Ramos (cell line): ENCODE results near the gene TRPV6.

Experiments
- in situ Hi-C: fragments of 300-500 bp; cut with MboI; formaldehyde crosslinking; loops from one replicate; pipeline ENCODE4 v1.14.3; 2022; ENCODE audit warnings: low sequenced_read_pairs; ENCODE audit not compliant: unreplicated experiment

TRPV6 gene

DNA sequence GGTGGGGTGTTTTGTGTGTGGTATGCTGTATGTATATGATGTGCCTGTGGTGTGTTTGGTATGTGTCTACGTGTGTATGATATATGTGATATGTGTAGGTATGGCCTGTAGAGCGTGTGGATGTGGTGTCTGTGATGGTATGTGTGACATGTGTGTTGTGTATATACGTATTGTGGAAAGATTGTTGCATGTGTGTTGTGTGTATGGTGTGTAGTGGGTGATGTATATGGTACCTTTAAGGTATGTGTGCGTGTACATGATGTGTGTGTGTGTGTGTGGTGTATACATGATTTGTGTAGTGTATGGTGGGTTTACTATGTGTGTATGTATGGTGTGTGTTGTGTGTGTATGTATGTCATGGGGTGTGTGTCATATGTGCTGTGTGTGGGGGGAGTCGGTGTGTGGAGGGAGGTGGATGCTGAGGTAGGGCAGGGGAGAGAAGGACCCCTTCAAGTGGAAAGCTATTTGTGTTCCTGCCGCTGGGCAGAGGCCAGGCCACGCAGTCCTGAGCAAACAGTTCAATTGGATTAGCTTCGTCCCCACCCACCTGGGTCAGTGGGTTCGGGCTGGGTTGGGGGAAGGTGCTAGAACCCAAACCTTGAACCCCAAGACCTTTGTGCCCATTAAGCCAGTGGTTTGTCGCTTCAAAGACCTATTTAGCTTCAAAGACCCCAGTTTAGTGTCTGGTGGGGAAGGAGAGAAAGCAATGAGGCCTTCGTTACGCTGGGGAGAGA lies 1.9 kb upstream of the TRPV6 start:
- in situ Hi-C loops = no loop called here

- in situ Hi-C loops = no loop called here
Measured at GRCh38 chr7:142886866-142887265, 1.3 kb upstream of the TRPV6 start.

DNA sequence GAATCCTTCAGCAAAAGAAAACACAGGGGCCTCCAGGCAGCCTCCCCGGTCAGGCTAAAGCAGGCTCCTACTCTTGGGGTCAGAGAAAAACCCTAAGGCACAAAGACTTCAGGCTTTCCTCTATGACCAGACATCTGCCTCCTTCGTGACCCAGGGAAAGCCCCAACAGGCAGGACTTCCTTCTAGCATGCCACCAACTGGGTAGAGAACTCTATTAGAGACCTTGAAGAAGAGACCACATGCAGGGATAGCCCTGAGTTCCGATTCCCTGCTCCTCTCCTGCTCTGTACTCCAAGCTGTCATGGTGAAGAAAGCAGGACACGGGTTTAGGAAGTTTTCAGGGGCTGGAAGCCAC lies 1.3 kb downstream of the TRPV6 start:
- in situ Hi-C loops = no loop called here

DNA sequence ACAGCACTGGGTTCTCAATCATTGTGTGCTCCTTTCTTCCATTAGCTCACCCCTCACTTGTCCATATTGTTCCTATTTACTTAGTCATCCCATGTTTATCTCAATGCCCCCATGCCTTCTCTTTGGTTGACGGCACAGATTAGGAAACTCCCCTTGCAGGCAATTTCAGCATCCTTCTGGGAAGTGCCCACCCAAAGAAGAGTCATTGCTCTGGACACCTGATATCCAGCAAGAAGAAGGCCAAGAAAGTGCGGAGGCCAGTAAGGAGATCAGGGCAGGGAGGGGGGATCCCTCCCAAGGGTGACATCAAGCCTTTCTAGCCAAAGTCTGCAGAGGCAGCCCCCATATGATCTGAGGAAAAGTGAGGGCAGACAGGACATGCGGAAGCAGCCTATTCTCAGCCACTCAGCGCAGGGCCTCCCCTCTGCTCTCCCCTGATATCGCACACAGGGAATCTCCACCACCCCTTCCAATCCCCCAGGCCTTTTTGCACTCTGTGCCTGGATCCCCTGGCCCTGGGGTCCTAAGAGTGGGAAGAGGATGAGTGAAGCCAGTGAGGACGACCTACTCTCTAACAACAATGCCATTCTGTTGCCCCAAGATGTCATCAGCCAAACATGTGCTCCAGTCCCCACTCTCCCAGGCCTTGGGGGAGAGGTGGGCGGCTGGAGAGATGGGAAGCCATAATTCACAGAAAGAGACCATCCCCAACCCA lies 1.8 kb downstream of the TRPV6 start:
- in situ Hi-C loops = no loop called here

- in situ Hi-C loops = no loop called here
Measured at GRCh38 chr7:142883145-142883544, 2.4 kb downstream of the TRPV6 start.

DNA sequence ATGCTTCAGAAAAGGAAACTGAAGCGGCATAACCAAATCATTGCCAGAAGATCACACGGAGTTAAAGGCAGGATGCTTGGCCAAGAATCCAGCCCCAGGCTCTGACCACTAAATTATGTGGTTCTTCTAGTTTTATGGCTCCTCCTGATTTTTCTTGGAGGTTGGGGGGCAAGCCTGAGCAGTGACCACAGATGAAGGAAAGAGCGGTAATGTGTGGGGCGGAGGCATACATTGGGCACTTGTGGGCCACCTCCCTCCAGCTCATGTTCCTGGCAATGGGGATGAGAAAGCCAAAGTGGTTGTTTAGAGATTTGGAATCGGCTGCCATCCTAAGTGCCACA lies 3.2 kb downstream of the TRPV6 start:
- in situ Hi-C loops = no loop called here

DNA sequence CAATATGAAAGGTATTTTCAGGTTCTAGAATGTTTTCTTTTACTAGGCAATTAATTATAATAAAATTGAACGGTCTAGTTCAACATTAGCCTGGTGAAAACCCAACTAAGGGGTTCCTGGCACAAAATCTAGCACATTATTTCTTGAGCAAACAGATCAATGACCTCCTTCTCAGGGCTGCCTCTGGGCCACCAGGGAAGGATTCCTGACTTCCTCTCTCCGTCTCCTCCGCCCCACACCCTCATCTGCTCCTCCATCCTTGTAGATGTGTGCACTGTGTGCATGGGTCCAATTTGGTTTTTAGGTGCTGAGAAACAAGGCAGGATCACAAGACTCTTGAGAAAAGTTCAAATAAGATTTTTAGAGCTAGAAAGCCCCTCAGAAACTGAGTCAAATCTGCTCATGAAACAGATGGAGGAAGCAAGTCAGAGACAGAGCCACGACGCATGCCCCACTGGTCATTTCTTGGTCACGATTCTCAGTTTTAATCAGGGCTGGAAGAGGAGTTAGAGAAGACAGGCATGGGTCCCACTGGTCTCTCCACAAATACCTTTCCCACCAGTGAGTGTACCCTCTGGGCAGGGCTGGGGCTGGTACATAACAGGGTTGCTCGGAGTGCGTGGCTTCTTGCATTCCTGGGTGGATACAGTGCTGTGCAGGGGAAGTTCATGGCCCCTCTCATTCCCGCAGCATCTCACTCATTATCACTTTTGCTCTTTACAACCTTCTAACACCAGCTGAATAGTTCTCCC lies 3.8 kb downstream of the TRPV6 start:
- in situ Hi-C loops = no loop called here

GRCh38 chr7:142880876-142881505 lies 4.6 kb downstream of the TRPV6 start:
- in situ Hi-C loops = no loop called here

DNA sequence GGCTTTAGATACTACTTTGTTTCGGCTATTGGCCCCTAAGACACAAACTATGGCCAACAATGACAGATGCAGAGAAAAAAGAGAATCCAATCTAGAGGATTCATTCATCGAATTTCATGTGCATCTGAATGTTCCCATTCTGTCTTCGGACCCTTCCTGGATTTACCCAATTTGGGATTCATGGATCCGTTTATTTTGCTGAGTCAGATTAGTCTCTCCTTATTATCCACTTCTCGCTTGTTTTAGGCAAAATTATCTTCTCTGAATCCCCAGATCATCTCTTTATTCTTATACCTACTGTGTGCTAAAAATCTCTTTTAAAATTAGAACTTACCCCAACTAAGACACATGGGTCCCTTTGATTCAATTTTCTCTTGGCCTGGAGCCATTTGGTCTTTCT lies 6.5 kb downstream of the TRPV6 start:
- in situ Hi-C loops = loop anchor here (10.0 kb wide), 1 partner anchor 336 kb away; no protein-coding TSS in a partner anchor

GRCh38 chr7:142878315-142878714 lies 7.2 kb downstream of the TRPV6 start:
- in situ Hi-C loops = loop anchor here (10.0 kb wide), 1 partner anchor 336 kb away; no protein-coding TSS in a partner anchor

DNA sequence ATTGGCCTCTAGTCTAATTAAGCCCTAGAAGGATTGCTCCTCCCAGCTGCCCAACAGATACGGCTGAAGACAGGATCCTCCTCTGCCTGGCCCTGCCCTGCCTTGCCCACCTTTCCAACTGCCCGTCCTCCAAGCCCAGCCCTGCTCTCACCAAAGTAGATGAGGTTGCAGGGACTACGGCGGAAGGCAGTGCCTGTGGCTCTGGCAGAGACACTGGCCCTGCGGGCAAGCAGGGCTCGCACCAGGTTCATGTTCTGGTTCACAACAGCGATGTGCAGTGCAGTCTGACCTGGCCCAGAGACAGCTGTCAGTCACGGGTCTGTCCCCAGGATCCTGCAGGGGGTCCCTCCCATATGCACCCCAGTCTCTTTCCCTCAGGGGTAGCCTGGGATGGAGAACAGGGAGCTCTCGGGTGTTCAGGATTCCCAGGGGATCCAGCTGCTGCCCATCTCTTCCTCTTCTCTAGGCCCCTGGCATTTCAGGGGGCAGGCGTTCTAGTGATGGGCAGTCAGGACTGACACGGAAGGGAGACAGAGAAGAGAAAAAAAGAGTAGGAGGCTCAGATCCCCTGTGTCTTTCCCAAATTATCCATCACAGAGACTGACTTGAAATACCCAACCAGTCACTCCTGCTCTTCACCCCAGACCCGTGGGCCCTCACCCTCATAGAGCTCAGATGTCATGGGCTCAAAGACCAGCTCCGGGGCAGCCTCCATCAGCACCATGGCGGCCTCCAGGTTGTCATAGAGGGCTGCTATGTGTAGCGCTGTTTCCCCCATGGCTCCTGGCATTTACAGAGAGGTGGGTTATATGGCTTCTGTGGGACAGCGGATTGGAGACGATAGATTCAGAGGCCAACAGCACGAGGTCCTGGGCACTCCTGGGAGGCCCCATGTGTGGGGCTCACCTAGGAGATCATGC lies 8.3 kb downstream of the TRPV6 start:
- in situ Hi-C loops = loop anchor here (10.0 kb wide), 1 partner anchor 338 kb away; no protein-coding TSS in a partner anchor

- in situ Hi-C loops = loop anchor here (10.0 kb wide), 1 partner anchor 338 kb away; no protein-coding TSS in a partner anchor
Measured at GRCh38 chr7:142876236-142876960, 9.1 kb downstream of the TRPV6 start.

DNA sequence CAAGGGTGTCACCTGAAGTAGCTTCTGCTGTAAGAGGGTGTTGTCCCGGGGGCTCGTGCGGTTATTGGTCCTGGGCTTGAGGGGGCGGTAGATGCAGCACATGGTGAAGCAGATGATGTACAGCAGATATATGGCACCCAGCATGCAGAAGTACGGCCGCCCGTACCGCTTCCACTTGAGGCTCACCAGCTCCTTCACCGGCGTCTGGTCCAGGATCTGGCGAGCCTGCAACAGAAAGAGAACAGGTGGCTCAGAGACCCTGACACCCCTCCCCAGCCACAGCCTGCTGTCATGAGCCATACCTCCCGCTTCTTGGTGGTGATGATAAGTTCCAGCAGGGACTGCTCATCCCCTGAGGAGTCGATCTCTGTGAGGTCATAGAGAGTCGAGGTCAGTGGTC lies 10.1 kb downstream of the TRPV6 start:
- in situ Hi-C loops = loop anchor here (10.0 kb wide), 1 partner anchor 339 kb away; no protein-coding TSS in a partner anchor

- in situ Hi-C loops = loop anchor here (10.0 kb wide), 1 partner anchor 340 kb away; no protein-coding TSS in a partner anchor
Measured at GRCh38 chr7:142874837-142875236, 10.7 kb downstream of the TRPV6 start.

- in situ Hi-C loops = loop anchor here (10.0 kb wide), 1 partner anchor 340 kb away; no protein-coding TSS in a partner anchor
Measured at GRCh38 chr7:142874409-142874808, 11.1 kb downstream of the TRPV6 start.

- in situ Hi-C loops = loop anchor here (10.0 kb wide), 1 partner anchor 341 kb away; no protein-coding TSS in a partner anchor
Measured at GRCh38 chr7:142873871-142874270, 11.7 kb downstream of the TRPV6 start.

- in situ Hi-C loops = loop anchor here (10.0 kb wide), 1 partner anchor 341 kb away; no protein-coding TSS in a partner anchor
Measured at GRCh38 chr7:142873281-142873784, 12.2 kb downstream of the TRPV6 start.

DNA sequence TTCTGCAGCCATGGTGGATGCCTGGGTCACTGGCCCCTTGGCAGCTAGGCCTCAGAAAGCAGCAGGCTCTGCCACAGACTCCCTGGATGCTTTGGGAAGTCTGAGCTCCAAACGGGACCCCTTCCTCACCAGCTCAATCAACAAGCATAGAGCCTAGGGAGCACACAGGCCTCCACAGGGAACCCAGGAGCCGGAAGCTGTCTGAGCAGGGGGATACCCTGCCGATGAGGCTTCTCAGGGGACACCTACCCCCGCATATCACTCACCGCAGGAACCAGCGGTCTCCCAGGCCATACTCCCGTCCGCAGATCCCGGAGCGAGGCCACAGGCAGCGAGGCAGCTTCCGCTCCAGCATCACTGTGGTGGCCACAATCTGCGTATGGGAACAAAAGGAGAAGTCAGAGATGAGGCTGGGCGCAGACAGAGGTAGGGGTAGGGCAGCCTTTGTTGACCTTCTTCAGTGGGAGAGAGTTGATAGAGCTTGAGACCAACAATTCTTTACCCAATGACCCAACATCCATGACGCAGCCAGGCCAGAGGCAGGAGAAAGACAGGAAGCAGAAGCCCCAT lies 13.4 kb downstream of the TRPV6 start:
- in situ Hi-C loops = loop anchor here (10.0 kb wide), 1 partner anchor 343 kb away; no protein-coding TSS in a partner anchor
